NCI-H82 (cell line): Measurements from ENCODE around the gene NPAS3.

ENCODE experiments used
- DNase-seq: peaks from one replicate; lab custom pipeline; 2025; lab: John Stamatoyannopoulos, UW

Gene NPAS3

DNA sequence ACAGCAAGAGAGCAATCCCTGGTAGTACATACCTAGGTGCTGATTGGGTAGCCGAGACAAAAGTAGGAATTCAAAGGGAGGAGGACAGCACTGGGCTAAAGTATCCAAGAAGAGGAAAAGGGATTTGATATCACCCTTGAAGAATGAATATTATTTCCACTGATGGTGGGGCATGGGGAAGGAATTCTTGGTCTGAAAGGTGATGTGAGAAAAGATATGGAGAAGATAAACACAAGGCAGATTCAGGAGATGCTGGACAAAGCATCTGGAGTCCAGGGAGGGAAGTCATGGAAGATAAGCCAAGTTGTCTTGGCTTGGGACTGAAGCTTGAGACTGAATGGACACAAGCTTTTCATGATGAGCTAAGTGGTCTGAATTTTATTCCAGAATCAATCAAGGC, 818.2 kb downstream of the NPAS3 start:
- DNase-seq = no peak

DNA sequence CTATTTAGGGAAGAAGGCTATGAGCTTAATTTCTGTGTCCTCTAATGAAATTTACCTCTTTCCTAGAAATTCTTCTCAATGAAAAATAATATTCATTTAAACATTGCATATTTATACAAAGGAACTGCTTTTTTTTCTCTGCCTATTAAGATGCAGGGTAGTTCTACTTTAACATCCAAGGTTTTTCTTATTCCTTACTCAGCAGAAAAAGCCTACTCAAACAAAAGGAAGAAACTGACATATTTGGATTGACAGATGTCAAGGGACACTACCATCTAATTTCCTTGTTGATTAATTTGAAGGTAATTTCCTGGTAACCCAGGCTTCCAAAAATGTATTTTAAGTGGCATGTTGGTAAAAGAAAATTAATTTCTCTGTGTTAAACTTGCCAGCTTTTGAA, 819.9 kb downstream of the NPAS3 start:
- DNase-seq = no peak

DNA sequence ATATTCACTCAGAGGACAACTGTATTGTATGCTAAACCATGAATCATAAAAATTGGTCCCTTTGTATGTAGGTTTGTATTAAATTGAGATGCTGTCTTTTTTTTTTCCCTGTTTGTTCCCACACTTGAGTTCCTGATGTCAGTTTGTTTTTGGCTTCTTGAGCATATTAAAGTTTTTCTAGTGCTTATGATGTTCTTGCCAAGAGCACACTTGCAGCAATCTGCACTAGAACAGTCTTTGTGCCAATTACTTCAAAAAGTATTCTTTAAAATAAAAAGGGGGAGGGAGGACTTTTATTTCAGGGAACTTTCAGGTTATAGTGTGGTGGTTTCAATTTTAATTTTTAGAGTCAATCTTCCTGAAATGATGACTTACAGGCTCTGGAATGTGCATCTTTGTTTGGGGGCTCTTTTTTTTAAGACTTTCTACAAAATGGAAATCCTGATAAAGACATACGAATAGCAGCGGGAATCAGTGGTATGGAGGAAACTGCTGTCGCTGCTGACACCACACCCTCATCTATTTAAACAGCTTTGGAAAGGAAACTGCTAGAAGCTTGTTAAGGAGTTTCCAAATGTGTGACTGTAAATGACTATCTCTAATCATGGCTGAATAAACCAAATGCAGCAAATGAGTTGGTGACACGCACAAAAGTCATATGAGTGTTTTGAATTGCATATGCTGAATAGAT, 823.6 kb downstream of the NPAS3 start:
- DNase-seq = no peak

DNA sequence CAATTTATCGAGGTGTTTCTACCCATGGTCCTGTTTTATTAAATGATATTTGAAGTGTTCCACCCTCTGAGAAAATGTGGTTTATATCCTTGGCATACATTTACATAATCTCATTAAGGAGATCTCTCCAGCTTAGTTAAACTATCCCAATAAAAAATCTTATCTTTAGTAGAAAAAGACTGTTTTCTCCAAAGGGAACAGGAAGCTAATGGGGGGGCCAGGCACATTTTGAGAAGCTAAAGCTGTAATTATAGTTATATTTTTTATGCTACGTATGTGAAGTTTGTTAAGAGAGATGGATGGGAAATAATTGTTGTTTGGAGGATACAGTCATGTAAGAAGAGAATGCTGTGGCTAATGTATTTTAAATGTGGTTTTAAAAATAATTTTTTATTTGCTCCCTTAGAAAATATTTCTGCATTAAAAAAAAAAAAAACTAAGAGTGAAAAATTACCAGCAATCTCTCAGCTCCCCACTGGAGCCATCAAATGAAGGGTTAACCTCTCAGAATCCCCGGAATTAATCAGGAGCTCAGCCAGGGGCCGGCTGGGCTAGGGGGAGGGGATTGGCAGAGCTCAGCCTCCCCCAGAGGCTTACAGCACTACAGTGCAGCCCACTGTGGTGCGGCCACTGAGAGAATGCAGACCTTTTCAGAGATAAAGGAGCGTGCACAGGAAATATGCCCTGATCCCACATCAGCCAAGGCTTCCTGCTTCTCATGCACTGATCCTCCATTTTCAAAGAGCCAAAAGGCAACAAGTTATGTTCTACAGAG, 826.4 kb downstream of the NPAS3 start:
- DNase-seq = peak; percentile 95

DNA sequence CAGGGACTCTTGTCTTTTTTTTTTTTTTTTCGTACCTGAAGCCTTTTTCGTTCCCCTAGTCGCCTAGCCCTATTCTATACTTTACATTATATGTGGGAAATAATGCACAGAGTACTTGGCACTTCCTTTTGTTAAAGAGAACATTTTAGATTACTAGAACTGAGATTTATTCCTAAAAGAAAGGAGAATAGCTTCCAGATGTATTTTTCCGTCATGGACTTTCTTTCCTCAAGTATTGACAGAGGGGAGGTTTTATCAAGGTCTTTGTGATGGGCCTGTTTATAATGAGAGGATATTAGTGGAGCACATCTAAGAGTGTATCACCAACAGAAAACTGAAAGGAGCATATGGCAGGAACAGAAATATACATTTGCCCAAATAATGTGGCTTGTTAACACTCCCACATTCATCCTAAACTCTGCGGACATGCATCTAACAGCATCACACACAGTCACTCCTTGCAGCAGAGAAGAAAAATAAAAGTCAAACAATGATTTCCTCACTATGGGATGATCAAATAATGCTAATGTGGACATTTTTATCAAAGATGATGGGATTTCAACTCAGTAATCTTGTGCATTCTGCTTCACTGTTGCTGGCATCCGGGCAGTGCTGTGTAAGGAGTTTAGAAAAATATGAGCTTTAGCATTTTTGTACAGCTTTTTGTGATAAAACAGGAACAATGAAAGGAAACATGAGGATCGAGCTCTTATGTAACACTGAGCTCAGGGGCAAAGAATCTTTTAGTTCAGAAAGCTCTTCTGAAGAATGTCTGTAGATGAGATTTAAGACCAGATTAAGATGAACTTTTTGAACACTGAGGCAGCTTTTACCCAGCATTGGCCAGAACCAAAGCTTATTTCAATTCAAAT, 829.1 kb downstream of the NPAS3 start:
- no peak for DNase-seq

DNA sequence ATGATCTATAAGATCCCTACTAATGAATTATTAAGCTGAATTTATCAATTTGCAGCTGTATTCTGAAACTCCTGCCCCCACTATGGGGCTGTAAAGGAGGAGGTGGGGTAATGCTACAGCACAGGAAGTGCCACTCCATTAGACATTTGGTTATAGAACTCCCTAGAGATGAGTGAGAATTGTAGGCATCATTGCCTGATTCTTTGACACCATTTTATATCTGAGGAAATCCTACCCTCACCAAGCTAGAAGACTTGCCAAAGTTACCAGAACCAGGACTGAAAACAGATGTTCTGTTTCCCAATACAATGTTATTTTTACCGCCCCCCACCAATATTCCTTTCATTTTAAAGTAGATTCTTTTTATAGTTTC, 829.8 kb downstream of the NPAS3 start:
- no peak for DNase-seq

DNA sequence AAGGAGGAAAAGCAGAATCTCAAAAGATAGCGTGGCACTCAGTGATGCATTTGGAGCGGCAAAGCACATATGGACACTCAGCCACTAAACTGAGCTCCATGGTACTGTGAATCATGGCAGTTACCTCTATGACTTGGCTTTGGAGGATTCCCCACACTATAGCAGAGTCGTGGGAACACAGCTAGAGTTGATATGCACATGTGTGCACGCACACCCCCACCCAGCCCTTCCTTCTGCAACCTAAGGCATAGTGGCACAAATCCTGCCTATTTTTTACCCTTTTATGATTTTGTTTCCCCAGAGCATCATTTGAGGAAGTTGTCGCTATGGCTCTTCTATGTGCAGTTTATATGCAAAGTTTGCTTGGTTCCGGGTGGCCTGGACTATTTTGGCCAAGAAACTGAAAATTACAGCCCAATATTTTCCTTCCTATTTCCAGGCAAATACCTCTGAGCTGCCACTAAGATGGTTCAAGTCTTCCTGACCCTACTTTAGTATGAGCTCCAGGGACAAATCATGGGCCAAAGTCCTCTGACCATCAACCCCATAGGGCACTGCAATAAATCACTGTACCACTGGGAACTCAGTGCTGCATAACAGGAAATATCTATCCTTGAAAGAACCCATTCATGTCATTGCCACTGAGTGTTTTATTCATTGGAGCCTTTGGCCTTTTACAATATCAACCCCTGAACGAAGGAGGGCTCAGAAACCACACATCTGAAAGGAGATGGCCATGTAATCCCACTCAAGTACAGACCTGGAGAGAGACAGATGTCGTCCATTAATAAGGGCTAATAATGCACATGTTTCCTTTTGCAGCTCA, 834.7 kb downstream of the NPAS3 start:
- peak; percentile 54 for DNase-seq

DNA sequence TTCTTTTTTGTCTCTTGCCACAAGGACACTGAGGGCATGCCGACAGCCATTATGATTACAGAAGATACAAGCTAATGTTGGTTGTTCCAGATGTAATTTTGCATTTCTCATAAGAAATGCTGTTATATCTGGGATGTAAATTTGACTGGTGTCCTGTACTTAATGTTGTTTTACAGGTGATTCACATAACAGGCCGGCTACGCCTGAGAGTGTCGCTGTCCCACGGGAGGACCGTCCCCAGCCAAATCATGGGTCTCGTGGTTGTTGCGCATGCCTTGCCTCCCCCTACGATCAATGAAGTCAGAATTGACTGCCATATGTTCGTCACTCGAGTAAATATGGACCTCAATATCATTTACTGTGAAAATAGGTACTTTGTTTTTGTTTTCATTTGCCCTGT, 835.5 kb downstream of the NPAS3 start:
- DNase-seq = no peak

DNA sequence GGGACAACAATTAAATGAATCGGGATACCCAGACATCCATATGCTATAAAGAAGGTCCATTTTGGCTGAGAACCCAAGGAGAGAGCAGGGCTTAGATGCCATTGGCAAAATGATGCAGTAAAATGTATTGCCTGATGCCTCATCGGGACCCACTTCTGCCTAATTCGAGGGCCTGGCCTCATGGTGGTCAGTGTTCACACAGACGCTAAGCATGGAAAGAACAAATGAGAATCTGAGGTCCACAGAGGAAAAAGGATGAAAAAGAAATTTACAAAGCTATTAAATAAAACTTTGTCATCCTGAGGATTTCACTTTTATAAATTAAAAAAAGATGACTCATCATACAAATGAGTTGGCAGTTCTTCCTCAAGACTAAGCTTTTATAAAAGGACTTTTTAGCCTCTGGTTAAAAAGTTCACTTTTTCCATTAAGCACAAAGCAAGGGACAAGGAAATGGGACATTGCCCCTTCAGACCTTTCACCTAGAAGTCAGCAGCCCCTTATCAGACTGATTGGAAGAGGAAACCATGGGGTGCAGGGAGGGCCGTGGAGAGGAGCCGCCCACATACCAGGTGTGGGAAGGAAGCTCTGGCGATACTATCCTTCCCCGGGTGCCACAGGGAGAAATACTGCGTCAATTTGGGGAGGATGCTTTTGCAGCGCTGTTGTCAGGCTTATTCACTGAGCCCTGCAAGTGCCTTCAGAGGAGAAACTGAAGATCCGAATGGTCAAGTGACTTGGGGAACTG, 836.2 kb downstream of the NPAS3 start:
- no peak for DNase-seq

DNA sequence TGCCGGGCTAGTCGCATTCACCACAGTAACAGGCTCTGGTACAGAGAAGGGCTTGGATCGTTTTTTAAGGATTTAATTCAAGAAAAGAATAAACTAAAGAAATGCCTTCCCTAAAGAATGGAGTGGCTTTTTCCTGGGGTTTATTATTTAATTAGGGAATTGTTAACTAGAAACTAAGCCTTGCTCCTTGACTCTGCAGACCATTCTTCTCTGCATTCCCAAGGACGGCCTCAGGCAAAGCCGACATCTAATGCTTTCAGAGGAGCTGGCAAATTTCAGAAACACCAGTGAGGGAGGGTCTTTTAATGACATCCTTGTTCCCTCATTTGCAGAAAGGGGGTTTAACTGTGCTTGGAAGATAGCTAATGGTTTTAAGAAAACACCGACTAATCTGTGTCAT, 838.2 kb downstream of the NPAS3 start:
- no peak for DNase-seq

DNA sequence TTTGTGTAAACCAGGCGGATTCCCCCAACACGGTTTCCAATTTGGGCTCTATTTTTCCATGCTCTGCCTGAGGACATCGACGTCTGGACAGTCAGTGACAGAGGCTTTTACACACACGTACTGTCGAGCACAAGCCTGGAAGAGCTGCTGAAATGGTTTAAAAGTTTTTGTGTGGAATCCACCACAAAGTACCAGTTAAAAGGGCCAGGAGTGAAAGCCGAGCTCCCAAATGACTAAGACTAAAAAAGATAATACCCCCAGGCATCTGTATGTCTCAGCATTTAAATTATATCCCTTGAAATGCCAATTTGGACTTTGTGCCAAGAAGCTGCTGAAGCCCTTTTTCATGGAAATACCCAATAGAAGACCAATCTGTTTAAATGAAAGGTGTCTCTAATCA, 839.0 kb downstream of the NPAS3 start:
- DNase-seq = no peak

DNA sequence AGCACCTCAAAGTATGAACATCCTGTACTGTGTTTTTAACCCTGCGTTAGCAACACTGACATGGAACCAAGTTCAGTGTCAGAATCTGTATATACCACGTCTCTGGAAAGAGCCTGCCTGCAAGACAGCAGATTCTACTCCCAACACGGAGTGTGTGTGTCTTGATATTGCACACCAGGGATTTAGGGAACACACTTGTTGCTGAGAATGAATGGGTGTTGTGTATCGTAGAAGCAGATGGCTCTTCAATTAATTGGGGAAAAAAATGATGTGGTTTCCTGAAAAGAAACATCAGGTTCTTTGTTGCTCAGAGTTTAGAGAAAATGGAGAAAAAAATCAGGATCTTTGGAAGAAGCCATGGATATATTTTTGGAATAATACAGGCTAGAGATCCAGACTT, 841.4 kb downstream of the NPAS3 start:
- DNase-seq = no peak

DNA sequence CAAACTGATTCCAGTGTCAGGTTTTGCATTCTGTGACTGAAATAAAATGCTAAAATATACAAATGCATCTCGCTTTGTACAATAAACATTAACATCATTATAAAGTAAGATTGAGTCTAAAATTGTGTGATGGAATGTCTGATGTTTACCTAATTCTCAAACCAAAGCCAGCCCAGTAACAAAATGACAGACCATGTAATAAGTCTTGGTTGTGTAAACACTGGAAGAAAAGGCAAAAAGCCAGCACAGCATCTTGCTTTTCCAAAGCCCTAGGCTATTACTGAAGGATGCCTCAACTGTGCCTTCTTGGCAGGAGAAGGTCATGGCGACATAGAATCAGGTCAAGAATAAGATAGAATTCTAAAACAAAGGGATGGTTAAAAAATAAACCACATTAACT, 842.6 kb downstream of the NPAS3 start:
- no peak for DNase-seq

DNA sequence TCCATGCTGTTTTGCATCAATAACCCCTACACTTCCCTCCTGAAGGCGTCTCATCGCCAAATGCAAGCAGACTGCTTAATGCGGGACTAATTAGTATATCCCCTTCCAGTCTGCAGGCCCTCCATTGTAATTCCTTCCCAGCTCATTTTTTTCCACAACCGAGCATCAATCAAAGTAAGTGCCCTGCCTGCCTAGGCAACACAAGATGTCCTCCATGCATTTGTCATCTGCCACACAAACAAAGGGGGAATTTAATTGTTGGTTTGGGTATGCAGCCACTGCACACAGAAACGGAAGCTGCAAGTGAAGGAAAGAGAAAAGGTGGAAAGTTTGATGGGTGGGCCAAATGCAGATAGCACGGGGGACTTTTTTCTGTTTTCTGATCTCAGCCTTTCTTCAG, 844.2 kb downstream of the NPAS3 start:
- peak; percentile 79 for DNase-seq

DNA sequence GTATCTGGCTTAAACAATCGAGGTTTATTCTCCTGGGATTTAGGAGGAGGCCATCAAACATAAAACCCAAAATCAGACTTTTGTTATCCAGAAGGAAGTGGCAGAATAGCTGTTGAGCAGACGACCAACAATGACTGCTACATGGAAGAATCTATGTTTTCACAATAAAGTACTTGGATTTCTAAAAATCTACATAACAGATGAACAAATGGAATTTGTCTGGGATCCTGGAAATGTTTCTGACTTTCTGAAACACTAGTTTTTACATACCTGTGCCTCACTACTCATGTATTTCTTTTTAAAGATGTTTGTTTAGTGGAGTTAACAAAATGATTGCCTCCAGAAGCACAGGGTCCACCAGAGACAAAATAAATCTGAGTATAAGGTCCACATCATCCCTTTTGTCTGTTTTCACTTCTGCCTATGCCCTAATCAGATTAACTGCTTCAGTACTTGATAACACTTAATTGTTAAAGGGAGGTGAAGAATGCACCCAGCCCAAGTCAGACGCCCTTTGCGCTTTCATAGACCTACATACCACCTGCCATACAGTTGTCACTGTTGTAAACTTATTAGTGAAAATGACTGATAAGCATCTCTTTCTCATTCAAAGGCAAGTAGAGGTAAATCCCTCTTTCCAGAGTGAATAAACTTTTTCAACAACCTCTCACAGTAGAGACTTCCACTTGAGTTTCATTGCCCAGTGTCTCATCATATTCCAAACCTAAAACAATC, 847.6 kb downstream of the NPAS3 start:
- DNase-seq = peak; percentile 74

DNA sequence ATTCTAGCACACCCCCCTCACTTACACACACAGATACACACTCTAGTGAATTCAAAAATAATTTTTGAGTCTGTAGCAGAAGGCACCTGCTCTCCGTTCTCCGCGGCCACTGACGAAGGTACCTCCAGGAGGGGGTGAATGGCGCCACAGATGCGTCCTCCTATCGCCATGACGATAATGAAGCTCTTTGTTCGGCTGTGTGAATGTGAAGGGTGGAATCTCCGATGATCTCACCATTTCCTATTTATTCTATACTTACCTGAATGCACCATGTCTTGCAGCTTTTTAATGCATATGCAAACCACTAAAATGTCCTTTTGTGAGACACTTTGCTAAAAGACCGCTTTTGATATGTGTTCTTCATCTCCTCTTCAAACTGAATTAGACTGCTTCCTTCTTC, 849.5 kb downstream of the NPAS3 start:
- no peak for DNase-seq

DNA sequence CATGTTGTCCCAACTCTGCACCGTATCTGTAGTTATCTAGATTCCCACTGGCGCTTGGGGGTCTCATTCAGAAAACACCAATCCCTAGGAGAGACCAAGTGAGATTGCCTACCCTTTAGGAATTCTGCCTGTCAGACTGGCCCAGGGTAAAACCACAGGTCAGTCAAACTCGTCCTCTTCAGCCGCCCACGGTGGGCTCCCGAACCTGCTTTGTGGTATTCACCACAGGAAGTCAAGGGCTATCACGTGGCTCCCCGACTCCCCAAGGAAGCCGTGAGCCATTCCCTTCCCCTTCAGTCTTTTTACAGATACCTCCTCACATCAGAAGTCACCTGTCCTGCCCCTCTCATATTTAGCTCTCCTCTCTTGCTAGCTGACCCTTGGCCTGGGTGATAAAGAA, 852.3 kb downstream of the NPAS3 start:
- DNase-seq = no peak

DNA sequence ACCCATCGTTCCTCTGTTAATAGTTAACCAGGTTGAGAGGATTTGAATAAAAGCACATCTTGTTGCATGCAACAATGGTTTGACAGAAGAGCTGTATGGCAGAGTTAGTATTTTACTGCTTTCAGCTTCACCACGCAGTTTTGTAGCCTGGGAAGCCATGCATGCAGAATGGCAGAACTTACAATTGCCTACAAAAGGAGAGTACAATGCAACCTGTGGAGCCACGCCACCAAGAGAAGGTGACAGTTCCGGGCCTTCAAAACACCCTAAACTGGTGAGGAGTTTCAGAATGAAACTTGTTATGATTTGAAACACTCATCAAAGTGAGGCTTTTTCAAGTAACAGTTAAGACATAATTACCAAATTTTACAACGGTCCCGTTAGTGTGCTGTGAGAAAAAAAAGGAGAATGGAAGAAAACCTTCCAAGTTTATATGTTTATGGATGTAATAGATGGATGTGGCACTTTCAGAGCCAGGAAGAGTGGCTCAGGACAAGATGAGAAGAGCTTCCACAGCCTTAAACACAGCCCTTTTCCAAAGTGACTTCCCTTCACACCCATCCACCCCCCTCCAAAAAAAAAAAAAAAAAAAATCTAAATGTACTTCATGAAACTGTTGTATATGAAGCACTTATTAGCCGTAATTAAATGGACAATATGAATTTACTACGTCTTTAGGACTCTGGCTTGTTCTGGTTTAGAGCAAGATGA, 853.5 kb downstream of the NPAS3 start:
- no peak for DNase-seq

DNA sequence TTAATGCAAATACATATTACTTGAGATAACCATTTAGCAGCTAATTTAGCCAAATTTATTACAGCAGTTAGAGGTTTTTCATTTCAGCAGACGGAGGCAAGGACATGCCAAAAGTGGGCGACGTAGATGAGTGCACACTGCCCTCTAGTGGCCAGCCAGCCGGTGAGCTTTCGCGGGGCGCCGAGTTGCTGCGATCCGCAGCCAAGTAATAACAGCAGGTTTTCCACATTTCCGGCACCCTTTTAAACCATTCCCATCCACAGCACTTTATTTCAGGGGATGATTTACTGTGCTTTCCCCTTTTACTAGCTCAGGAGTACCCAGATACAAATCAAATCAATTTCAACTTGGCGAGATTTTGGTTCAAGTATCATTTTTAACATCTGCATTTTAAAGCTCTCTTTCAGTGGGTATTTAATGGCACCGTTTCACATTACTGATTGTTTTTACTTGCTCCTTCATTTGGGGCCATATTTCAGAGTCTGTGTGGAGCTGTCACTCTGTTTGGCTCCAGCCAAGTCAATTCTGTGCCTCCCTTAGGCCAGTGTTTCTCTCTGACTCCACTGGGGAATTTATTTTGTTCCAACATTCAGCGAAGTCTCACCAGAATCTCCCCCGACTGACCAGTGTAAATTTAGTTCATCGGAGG, 854.2 kb downstream of the NPAS3 start:
- peak; percentile 72 for DNase-seq
